Activated CD8-positive, alpha-beta T cell treated with anti-CD3 and anti-CD28 coated beads for 36 hours (primary cell): ENCODE results near the gene TRPV2. TPM values are rescaled to one million over a fixed set of nuclear protein-coding genes. Genes with fewer than 3 reads are reported as not detected.

Experiments used
- ATAC-seq: fragments of 200-7000 bp; cut with Tn5 transposase; one replicate; pipeline ENCODE4 v1.10.0; 2021; ENCODE audit warnings: mild to moderate bottlenecking, moderate library complexity
- CTCF ChIA-PET: fragments of 350-600 bp; sonication (Branson Sonifier 250); formaldehyde crosslinking; loops from one replicate; lab custom pipeline; 2021; ENCODE audit warnings: antibody characterized with exemption; lab: Charles Lee
- POLR2A ChIA-PET: fragments of 350-600 bp; sonication (Branson Sonifier 250); formaldehyde crosslinking; loops from one replicate; lab custom pipeline; 2021; ENCODE audit warnings: antibody characterized with exemption; lab: Charles Lee
- DNase-seq: peaks from one replicate; pipeline ENCODE4 v3.0.0-alpha.2; 2020
- H3K27ac Mint-ChIP-seq: one replicate; pipeline ENCODE4 v1.8.0; 2021; ENCODE audit warnings: mild to moderate bottlenecking, mixed read lengths
- H3K27me3 Mint-ChIP-seq: one replicate; pipeline ENCODE4 v1.8.0; 2021; ENCODE audit warnings: mixed read lengths
- H3K36me3 Mint-ChIP-seq: one replicate; pipeline ENCODE4 v1.8.0; 2021; ENCODE audit warnings: low read depth, mixed read lengths
- H3K4me1 Mint-ChIP-seq: one replicate; pipeline ENCODE4 v1.8.0; 2021; ENCODE audit warnings: low read depth, mixed read lengths
- H3K4me3 Mint-ChIP-seq: one replicate; pipeline ENCODE4 v1.8.0; 2021; ENCODE audit warnings: mild to moderate bottlenecking, moderate library complexity, mixed read lengths
- H3K9me3 Mint-ChIP-seq: one replicate; pipeline ENCODE4 v1.8.0; 2021; ENCODE audit warnings: mixed read lengths
- CTCF ChIP-seq: fragments of 200-600 bp; IDR thresholded peaks from one replicate; pipeline ENCODE4 v1.8.0; 2022; ENCODE audit warnings: antibody characterized with exemption, mild to moderate bottlenecking
- intact Hi-C: fragments of 100-400 bp; cut with micrococcal nuclease; formaldehyde crosslinking; loops from one replicate; pipeline ENCODE4 v1.10.0; 2022
- total RNA-seq, 2 experiments: library from RNA; stranded (reverse); gene quantifications; one replicate each; pipeline ENCODE4 v1.2.3, GENCODE V29; 2021

The TRPV2 gene
- total RNA-seq, 2 experiments from 2014 or later: 44.6 to 47.6 TPM

GRCh38 chr17:16466407-16466806, 51.0 kb downstream of the TRPV2 start:
- Mint-ChIP-seq H3K27me3 (no peaks in the 10 kb centered on the region), H3K36me3 (peaks cover 3% of the 10 kb centered on the region), H3K9me3 (no peaks in the 10 kb centered on the region), H3K27ac (no peak overlapping the region), H3K4me3 (no peak overlapping the region), H3K4me1 (no peaks in the 10 kb centered on the region)
- no peak for TF ChIP-seq CTCF
- intact Hi-C loops: no loop called here
- ChIA-PET CTCF (interaction anchor here (1.0 to 1.7 kb wide), 4 partner anchors 12 to 102 kb away, joined by 3 to 5 read pairs (median 4); no protein-coding TSS in a partner anchor), POLR2A (no interaction called here)
- no peak for ATAC-seq
- DNase-seq: no peak

- ATAC-seq (no peak), DNase-seq (no peak)
- CTCF ChIA-PET: interaction anchor here (1.0 to 1.7 kb wide), 3 partner anchors 12 to 14 kb away, joined by 3 to 4 read pairs (median 3); no protein-coding TSS in a partner anchor
- Mint-ChIP-seq H3K4me3 (no peak overlapping the region), H3K36me3 (peaks cover 3% of the 10 kb centered on the region), H3K27ac (no peak overlapping the region), H3K4me1 (no peaks in the 10 kb centered on the region), H3K27me3 (no peaks in the 10 kb centered on the region), H3K9me3 (no peaks in the 10 kb centered on the region)
- intact Hi-C loops: no loop called here
- TF ChIP-seq CTCF: no peak
- POLR2A ChIA-PET: no interaction called here
These were observed 51.7 kb downstream of the TRPV2 start for GRCh38 chr17:16467044-16467443.

GRCh38 chr17:16467886-16468285, 52.5 kb downstream of the TRPV2 start:
- POLR2A ChIA-PET: no interaction called here
- no peaks in the 10 kb centered on the region for H3K9me3 Mint-ChIP-seq
- CTCF ChIA-PET: interaction anchor here (1.7 kb wide), 1 partner anchor 13 kb away, joined by 4 read pairs; no protein-coding TSS in a partner anchor

GRCh38 chr17:16468428-16468992, 53.1 kb downstream of the TRPV2 start:
- Mint-ChIP-seq H3K27me3 (no peaks in the 10 kb centered on the region), H3K4me3 (no peak overlapping the region), H3K9me3 (no peaks in the 10 kb centered on the region), H3K36me3 (no peaks in the 10 kb centered on the region), H3K4me1 (no peaks in the 10 kb centered on the region), H3K27ac (no peak overlapping the region)
- CTCF ChIA-PET: no interaction called here
- DNase-seq (no peak), ATAC-seq (no peak)
- POLR2A ChIA-PET: no interaction called here
- intact Hi-C loops: no loop called here
- no peak for TF ChIP-seq CTCF

More at GRCh38 chr17:16467886-16468285, 52.5 kb downstream of the TRPV2 start:
- H3K27me3 Mint-ChIP-seq: no peaks in the 10 kb centered on the region
- H3K4me1 Mint-ChIP-seq: no peaks in the 10 kb centered on the region
- H3K36me3 Mint-ChIP-seq: no peaks in the 10 kb centered on the region
- ATAC-seq: no peak
- DNase-seq: no peak
- no peak overlapping the region for H3K4me3 Mint-ChIP-seq
- intact Hi-C loops: no loop called here
- H3K27ac Mint-ChIP-seq: no peak overlapping the region
- TF ChIP-seq CTCF: no peak

- no peaks in the 10 kb centered on the region for H3K4me1 Mint-ChIP-seq
- H3K27ac Mint-ChIP-seq: no peak overlapping the region
- no peak overlapping the region for H3K4me3 Mint-ChIP-seq
- no peaks in the 10 kb centered on the region for H3K27me3 Mint-ChIP-seq
- DNase-seq (no peak), ATAC-seq (no peak)
- H3K9me3 Mint-ChIP-seq: no peaks in the 10 kb centered on the region
- TF ChIP-seq CTCF: no peak
- intact Hi-C loops: no loop called here
- no peaks in the 10 kb centered on the region for H3K36me3 Mint-ChIP-seq
- CTCF ChIA-PET: interaction anchor here (0.8 kb wide), 1 partner anchor 11 kb away, joined by 3 read pairs; no protein-coding TSS in a partner anchor
- POLR2A ChIA-PET: no interaction called here
These were observed 54.9 kb downstream of the TRPV2 start for GRCh38 chr17:16470265-16470664.
